ENCODE data around the gene APOC4.
"Not testable (repeated sequence)": the region's sequence is repeated elsewhere in the genome, so short reads cannot be mapped to it uniquely, and the experiment has no call there.

The APOC4 gene

GRCh38 chr19:44942067-44942571 lies at the start of gene APOC4:
APOC4 (plus strand) TSS chr19:44942237; CDS start chr19:44942278, 41 bp downstream.
- no peak for DNase-seq (ENCODE audit: low spot score)

GRCh38 chr19:44892932-44893331 lies 49.1 kb upstream of the APOC4 start:
- no peak for DNase-seq (ENCODE audit: low spot score)

GRCh38 chr19:44893332-44894051 lies 48.5 kb upstream of the APOC4 start:
- no peak for DNase-seq (ENCODE audit: low spot score)

DNA sequence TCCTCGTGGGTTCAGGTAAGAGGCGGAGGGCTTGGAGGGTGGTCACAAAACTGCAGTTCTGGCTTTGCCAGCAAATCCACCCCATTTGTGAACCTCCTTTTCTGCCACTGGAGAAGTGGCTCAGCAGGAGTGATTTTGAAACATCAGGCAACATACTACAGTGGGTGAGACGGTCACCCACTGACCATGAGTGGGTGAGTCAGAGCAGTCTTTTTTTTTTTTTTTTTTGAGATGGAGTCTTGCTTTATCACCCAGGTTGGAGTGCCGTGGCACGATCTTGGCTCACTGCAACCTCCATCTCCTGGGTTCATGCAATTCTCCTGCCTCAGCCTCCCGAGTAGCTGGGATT lies 48.0 kb upstream of the APOC4 start:
- no peak for DNase-seq (ENCODE audit: low spot score)

GRCh38 chr19:44894946-44895345 lies 47.1 kb upstream of the APOC4 start:
- no peak for DNase-seq (ENCODE audit: low spot score)

GRCh38 chr19:44897835-44898234 lies 44.2 kb upstream of the APOC4 start:
- DNase-seq (ENCODE audit: low spot score), result no peak

GRCh38 chr19:44900328-44901244 lies 41.5 kb upstream of the APOC4 start:
- no peak for DNase-seq (ENCODE audit: low spot score)

DNA sequence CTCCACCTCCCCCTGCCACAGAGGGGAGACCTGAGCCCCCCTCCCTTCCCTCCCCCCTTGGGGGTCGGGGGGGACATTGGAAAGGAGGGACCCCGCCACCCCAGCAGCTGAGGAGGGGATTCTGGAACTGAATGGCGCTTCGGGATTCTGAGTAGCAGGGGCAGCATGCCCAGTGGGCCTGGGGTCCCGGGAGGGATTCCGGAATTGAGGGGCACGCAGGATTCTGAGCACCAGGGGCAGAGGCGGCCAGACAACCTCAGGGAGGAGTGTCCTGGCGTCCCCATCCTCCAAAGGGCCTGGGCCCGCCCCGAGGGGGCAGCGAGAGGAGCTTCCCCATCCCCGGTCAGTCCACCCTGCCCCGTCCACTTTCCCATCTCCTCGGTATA lies 38.8 kb upstream of the APOC4 start:
- no peak for DNase-seq (ENCODE audit: low spot score)

DNA sequence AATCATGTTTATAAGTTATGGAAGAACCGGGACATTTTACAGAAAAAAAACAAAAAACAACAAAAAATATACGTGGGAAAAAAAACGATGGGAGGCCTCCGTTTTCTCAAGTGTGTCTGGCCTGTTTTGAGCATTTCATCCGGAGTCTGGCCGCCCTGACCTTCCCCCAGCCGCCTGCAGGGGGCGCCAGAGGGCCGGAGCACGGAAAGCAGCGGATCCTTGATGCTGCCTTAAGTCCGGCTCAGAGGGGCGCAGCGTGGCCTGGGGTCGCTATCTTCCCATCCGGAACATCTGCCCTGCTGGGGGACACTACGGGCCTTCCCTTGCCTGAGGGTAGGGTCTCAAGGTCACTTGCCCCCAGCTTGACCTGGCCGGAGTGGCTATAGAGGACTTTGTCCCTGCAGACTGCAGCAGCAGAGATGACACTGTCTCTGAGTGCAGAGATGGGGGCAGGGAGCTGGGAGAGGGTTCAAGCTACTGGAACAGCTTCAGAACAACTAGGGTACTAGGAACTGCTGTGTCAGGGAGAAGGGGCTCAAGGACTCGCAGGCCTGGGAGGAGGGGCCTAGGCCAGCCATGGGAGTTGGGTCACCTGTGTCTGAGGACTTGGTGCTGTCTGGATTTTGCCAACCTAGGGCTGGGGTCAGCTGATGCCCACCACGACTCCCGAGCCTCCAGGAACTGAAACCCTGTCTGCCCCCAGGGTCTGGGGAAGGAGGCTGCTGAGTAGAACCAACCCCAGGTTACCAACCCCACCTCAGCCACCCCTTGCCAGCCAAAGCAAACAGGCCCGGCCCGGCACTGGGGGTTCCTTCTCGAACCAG lies 38.2 kb upstream of the APOC4 start:
- peak; percentile 73 for DNase-seq (ENCODE audit: low spot score)

DNA sequence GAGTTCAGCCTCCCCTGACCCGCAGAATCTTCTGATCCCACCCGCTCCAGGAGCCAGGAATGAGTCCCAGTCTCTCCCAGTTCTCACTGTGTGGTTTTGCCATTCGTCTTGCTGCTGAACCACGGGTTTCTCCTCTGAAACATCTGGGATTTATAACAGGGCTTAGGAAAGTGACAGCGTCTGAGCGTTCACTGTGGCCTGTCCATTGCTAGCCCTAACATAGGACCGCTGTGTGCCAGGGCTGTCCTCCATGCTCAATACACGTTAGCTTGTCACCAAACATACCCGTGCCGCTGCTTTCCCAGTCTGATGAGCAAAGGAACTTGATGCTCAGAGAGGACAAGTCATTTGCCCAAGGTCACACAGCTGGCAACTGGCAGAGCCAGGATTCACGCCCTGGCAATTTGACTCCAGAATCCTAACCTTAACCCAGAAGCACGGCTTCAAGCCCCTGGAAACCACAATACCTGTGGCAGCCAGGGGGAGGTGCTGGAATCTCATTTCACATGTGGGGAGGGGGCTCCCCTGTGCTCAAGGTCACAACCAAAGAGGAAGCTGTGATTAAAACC lies 37.5 kb upstream of the APOC4 start:
- DNase-seq (ENCODE audit: low spot score), result peak; percentile 24

- peak; percentile 80 for DNase-seq (ENCODE audit: low spot score)
These were observed 36.4 kb upstream of the APOC4 start, which contains the start of gene APOE for GRCh38 chr19:44905437-44906160. APOE (plus strand) TSS chr19:44905796; CDS start chr19:44906625, 829 bp downstream.

DNA sequence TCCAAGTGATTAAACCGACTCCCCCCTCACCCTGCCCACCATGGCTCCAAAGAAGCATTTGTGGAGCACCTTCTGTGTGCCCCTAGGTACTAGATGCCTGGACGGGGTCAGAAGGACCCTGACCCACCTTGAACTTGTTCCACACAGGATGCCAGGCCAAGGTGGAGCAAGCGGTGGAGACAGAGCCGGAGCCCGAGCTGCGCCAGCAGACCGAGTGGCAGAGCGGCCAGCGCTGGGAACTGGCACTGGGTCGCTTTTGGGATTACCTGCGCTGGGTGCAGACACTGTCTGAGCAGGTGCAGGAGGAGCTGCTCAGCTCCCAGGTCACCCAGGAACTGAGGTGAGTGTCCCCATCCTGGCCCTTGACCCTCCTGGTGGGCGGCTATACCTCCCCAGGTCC lies 34.4 kb upstream of the APOC4 start:
- DNase-seq (ENCODE audit: low spot score), result no peak

- no peak for DNase-seq (ENCODE audit: low spot score)
These were observed 33.8 kb upstream of the APOC4 start for GRCh38 chr19:44908074-44908835.

GRCh38 chr19:44908836-44909261 lies 33.2 kb upstream of the APOC4 start:
- no peak for DNase-seq (ENCODE audit: low spot score)

DNA sequence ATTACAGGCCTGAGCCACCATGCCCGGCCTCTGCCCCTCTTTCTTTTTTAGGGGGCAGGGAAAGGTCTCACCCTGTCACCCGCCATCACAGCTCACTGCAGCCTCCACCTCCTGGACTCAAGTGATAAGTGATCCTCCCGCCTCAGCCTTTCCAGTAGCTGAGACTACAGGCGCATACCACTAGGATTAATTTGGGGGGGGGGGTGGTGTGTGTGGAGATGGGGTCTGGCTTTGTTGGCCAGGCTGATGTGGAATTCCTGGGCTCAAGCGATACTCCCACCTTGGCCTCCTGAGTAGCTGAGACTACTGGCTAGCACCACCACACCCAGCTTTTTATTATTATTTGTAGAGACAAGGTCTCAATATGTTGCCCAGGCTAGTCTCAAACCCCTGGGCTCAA lies 32.3 kb upstream of the APOC4 start:
- DNase-seq (ENCODE audit: low spot score), result no peak

- DNase-seq (ENCODE audit: low spot score), result not testable (repeated sequence)
These were observed 30.1 kb upstream of the APOC4 start for GRCh38 chr19:44911896-44912295.

DNA sequence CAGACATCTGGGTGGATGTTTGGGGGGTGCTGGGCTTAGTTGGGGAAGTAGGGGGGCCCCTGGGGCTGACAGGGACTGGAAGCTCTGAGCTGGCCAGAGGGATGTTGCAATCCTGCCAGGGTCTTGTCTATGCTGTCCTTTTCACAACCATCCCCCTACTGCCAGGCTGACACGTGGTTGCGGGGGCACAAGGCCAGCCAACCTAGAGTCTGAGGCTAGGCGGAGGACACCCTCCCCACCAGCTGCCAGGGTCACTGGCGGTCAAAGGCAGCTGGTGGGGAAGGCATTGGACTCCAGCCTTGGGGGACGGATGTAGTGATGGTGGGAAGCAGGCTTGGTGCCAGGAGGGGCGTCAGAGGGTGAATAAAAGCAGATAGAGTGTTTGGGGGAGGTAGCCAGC lies 29.2 kb upstream of the APOC4 start:
- no peak for DNase-seq (ENCODE audit: low spot score)

DNA sequence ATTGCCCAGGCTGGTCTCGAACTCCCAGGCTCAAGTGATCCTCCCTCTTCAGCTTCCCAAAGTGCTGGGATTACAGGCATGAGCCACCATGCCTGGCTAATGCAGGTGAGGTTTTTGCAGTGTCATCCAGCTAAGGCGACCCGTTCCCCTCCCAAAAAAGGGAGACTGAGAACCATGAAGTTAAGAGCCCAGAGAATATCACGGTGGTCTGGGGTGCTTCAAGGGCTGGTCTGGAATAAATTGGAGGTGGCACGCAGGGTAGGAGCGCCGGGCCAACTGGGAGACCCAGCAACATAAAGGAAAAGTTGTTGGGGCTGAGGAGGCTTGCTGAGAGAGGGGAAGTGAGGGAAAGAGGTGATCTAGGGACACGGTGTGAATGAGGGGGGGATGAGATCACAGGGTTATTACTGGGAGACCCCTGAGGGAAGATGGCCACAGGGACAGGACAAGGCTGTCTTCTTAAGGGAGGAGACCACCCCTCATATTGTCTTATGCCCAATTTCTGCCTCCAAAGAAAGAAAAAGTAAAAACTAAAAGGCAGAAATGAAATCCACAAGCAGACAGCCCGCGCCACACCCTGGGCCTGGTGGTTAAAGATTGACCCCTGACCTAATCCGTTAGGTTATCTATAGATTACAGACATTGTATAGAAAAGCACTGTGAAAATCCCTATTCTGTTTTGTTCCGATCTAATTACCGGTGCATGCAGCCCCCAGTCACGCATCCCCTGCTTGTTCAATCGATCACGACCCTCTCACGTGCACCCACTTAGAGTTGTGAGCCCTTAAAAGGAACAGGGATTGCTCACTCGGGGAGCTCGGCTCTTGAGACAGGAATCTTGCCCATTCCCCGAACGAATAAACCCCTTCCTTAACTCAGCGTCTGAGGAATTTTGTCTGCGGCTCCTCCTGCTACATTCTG lies 28.3 kb upstream of the APOC4 start:
- DNase-seq (ENCODE audit: low spot score), result not testable (repeated sequence)
